GM18519 (cell line): ENCODE measurements around the gene SH2D3A.
"Not testable (repeated sequence)": the region's sequence is repeated elsewhere in the genome, so short reads cannot be mapped to it uniquely, and the experiment has no call there.

Experiments
- ATAC-seq: cut with Tn5 transposase; IDR thresholded peaks from one replicate; pipeline ENCODE4 v1.9.1; 2021; ENCODE audit warnings: mild to moderate bottlenecking, moderate library complexity; ENCODE audit not compliant: unreplicated experiment, low FRiP score

The SH2D3A gene

GRCh38 chr19:6762253-6762797 lies 4.9 kb downstream of the SH2D3A start:
- ATAC-seq, result not testable (repeated sequence)

- ATAC-seq, result no peak
These were observed 6.1 kb downstream of the SH2D3A start for GRCh38 chr19:6761053-6761676.

- ATAC-seq, result no peak
These were observed 6.6 kb downstream of the SH2D3A start for GRCh38 chr19:6760606-6761005.

DNA sequence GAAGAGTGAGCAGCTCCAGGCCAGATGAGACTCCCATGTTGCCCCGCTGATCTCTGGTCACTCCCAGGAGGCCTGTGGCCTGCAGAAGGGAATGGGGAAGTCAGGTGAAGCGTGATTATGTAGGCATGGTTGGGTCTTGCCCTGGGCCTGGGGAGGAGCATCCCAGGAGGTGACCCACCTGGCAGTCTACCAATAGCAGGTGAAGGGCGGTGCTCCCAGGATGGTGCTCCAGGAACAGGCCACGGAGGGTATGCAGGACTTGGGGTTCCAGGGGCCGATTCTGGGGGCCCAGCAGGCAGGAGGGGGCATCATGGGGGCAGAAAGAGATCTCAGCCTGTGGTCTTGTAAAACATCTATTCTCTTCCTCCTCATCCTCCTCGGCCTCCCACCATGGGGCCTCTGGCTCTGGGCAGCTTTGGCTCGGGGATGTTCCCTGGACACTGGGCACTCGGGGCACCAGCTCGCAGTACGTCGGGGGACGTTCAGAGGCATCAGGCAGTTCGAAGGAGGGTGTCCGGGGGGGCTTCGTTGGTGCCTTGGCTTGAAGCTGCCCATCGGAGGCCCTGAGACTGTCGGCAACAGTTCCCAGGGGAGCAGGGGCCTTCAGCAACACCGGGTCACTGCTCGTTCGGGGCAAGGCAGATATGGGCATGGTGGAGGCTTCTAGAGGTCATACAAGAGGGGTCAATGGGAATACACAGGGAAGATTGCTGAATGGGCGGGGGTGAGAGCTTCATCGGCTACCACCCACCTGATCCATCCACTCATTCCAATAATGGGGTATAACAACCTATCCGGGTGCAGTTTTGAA lies 12.4 kb downstream of the SH2D3A start:
- no peak for ATAC-seq

DNA sequence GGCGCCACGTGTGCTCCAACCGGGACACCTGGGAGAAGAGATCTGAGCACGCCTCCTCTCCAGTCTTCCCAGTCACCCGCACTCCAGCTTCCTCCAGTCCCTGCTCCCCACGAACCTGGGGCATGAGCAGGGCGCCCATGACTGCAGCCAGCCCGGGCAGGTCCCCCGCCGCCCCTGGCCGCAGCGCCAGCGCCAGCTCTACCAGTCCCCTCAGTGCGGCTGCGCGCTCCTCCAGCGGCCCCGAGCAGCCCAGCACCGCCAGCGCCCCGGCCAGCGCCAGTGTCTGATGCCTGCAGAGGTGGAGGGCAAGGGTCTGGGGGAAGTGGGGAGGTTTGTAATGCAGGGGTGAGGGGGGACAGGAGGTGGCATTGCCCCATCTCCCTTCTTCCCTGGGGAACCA lies 13.1 kb downstream of the SH2D3A start:
- no peak for ATAC-seq

DNA sequence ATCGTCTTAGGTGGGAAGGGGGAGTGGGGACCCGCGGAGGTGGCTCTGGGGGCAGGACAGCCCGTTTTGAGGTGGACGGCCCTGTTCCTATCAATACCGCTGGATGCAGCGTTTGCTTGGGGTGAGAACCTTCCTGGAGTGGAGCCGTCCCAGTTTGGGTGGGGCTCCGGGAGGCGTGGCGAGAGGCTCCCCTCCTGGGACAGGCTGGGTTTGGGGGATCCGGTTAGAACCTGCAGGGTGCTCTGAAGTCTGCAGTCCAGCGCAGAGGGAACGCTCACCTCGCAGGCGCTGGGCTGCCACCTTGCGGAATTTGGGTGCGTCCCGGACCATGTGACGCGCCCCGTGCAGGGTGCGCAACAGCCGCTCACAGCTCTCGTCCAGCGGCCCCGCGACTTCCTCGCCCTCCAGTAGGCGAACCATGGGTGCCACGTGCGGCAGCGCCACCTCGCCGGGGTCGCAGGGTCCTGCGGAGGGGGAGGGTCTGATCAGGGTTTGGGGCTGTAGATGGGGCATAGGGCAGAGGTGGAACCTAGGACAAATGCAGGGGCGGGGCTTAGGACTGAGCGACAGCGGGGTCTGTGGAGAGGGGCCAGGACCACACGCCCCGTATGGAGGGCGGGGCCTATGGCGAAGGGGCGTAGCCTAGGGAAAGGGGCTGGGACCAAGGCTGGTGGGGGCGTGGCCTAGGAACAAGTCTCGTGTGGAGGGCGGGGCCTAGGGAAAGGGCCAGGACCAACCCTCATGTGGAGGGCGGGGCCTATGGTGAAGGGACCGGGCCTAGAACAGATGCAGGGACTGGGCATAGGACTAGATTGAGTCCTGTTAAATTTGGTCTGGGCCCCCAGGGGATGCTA lies 13.8 kb downstream of the SH2D3A start:
- no peak for ATAC-seq

DNA sequence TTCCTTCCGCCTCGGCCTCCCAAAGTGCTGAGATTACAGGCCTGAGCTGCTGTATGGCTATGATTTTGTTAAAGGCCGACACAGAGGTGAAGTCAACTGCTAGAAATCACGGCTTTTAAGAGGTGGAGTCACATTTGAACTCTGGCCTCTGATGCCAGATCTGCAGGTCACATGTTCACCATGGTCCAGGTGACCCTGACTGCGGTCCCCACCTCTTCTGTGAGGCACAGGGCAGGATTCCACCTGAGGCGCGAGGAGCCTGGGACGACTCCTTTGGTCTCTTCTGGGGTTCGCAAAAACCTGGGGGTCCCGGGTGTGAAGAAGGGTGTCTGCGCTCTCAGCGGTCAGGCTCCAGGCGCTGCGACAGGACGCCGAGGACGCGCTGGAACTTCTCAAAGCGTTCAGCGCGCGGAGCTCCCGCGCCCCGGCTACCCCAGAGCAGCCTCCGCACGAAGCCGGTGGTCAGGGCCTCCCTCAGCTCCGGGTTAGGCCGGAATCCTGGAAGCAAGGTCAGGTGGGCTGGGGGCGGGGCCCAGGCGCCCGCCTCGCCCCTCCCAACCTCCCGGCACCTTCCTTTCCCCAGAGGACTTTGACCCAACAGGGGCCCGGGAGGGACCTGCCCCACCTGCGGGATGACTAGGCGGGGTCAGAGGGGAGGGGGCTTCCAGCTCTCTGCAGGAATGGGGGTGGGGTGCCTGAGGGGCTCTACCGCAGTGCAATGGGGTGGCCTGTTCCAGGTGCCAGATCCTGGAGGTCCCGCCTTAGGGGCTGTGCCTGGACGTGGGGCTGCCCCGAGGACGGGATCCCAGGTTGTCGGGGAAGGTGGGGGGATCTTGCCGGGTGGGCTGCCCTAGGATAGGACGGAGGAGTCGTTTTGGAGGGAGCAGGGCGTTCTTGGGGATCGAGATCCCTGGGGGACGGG lies 14.7 kb downstream of the SH2D3A start:
- no peak for ATAC-seq

DNA sequence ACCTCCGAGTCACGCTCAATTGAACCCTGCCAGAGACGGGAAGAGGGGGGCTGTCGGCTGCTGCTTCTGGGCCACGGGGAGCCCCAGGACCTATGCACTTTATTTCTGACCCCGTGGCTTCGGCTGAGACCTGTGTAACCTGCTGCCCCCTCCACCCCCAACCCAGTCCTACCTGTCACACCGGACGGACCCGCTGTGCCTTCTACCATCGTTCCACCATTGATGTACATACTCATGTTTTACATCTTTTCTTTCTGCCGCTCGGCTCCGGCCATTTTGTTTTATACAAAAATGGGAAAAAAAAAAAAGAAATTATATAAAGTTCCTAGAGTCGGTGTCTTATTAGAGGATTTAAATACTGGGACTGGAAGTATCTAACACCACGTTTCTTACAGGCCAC lies 16.0 kb downstream of the SH2D3A start:
- ATAC-seq, result no peak

DNA sequence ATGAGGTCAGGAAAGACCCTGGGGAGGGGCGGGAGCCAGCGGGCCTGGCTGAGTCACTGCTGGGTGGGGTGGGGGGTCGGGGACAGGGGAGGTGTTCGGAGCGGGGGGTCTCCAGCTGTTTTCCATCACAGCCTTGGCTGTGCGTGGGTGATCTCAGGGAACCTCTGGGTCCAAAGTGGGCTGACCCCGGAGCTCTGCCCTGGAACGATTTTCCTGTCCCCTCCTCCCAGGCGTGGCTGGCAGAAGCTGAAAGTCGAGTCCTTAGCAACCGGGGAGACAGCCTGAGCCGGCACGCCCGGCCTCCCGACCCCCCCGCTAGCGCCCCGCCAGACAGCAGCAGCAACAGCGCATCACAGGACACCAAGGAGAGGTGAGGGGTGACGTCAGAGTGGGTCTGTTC lies 17.2 kb downstream of the SH2D3A start:
- ATAC-seq, result no peak

DNA sequence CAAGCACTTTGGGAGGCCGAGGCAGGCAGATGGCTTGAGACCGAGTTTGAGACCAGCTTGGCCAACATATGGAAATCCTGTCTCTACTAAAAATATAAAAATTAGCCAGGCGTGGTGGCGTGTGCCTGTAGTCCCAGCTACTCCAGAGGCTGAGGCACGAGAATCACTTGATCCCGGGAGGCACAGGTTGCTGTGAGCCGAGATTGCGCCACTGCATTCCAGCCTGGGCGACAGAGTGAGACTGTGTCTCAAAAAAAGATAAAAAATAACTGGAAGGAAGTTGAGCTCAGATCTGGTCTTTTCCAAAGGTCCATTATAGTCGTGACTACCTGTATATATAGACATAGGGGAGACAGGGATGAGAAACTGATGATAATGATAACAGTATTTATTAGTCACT lies 18.7 kb downstream of the SH2D3A start:
- not testable (repeated sequence) for ATAC-seq

DNA sequence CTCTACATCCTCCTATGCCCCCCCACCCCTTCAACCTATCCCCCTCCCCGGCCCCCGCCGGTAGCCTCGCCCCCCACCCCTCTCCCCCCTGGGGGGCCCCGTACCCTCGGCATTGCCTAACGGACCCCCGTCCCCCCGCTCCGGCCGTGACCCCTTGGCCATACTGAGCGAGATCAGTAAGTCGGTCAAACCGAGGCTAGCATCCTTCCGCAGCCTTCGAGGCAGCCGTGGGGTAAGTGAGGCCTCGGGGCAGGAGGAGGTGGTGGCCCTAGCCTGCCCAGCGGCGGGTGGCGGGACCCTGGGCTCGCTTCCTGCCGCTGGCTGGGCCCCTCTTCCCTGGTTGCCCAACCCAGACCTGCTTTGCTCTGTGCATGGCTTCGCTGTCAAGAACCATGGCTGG lies 21.3 kb downstream of the SH2D3A start:
- no peak for ATAC-seq

DNA sequence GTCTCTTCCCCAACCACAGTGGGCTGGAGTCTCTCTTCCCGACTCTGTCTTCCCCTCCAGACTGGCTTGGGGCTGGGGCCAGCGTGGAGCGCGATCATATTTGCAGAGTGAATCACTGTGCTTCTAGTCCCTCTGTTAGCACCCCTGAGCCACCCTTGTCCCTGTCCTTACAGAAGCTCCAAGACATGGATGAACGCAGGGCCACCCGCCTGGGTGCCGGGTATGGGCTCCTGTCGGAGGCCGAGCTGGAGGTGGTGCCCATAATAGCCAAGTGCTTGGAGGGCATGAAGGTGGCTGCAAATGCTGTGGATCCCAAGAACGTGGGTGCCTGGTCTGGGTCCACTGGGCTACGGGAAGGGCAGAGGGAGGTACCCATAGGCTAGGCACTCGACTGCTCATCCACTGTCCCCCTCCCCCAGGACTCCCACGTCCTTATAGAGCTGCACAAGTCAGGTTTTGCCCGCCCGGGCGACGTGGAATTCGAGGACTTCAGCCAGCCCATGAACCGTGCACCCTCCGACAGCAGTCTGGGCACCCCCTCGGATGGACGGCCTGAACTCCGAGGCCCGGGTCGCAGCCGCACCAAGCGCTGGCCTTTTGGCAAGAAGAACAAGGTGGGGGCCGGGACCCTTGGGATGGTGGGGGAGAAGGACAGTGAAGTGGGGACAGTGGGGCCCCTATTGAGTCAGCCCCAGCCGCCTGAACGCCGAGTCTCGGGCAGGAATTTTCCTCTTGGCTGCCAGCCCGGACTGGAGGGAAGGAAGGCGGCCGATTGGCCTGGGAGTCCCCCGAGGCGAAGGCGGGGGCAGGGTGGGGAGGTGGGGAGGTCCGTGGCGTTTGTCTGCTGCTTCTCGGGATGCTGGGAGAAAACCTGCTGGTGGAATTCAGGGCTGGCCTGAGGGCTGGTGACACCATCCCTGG lies 22.6 kb downstream of the SH2D3A start:
- ATAC-seq, result no peak

DNA sequence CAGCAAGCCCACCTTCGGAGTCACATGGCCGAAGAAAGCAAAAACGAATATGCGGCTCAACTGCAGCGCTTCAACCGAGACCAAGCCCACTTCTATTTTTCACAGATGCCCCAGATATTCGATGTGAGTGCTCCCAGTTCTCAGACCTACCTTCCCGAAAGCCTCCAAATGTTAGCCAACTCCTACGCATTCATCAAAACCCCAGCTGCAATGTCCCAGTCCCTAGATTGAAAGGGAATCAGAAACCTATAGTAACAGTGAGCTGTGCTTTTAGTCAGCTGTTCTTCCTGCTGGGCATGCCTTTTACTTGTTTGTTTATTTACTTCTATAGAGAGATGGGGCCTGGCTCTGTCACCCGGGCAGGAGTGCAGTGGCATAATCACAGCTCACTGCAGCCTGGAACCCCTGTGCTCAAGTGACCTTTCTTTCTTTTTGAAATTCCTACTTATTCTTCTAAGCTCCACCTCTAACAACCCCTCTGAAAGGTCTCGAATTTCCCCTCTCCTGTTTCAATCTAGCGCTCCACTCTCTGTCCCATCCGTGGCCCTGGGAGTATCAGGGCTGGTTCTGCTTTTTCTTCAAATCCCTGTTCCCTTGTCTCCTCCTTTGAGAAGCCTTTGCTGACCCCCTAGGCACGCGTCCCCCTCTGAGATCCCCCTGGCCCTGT lies 23.4 kb downstream of the SH2D3A start:
- ATAC-seq, result no peak

DNA sequence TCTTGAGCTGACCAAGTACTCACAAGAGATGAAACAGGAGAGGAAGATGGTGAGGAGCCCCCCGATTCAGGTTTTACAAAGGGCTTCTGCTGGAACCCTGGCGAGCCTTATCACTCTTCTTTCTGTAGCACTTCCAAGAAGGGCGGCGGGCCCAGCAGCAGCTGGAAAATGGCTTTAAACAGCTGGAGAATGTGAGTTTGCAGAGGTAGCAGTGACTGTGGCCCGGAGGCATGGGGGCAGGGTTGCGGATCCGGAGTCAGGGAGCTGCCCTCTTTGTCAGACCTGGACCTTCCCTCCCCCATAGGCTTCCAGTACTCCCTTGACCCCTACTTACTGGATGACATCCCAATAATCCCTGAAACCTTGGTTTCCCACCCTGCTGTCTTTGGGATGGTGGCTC lies 24.2 kb downstream of the SH2D3A start:
- ATAC-seq, result no peak

- no peak for ATAC-seq
These were observed 26.5 kb downstream of the SH2D3A start for GRCh38 chr19:6740589-6741343.

DNA sequence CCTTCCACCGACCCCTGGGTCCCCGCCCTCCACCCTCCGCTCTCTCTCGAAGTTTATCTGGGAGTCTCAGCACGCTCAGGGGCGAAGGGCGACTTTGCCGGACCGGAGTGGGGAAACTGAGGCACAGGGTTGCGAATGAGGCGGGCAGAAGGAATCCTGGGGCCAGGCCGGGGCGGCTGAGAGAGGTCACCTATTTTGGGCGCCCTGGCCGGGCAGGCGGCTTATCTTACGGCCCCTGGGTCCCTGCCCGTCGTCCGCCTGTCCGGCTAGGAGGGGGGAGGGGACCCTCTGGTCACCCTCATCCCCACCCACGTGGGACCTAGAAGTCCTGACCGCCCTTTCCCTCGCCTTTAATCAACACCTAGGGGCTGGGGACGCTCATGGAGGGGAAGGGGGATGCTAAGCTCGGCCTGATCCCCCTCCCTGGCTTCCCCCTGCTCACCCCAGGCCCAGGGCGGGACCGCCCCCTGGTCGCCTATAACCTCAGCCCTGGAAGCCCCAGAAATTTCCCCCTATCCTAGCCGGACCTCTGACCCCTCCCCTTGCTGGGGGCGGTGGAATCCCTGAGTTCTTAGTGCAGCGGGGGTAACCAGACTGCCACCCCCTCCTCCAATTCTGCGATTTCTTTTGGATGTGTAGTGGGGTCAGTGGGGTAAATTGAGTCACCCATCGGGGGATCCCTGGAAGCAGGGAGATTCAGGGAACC lies 27.2 kb downstream of the SH2D3A start:
- no peak for ATAC-seq

DNA sequence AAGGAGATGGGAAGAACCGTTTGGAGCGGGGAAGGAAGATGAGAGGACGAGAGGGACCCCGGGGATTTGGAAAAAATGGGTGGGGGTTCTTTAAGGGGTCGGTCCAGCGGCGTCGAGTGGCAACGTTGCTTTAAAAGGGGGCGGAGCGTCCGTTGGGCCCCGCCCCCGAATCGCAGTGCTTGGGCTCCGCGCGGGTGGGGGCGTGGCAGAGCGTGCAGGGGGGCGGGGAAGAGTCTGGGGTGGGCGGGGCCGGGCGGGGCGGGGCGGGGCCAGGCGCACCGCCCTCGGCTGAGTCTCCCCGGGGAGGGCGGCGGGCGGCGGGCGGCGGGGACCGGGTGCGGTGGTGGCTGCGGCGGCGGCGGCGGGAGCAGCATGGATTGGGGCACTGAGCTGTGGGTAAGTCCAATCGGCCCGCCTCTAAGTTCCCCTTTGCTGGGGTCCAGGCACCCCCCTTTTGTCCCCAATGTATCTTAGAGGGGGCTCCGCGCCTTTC lies 27.8 kb downstream of the SH2D3A start, which contains the start of gene TRIP10:
Gene TRIP10, plus strand, starts transcription at position 291 of the 493 bp plus-strand sequence. Its CDS starts 82 bp downstream, at position 373.
- no peak for ATAC-seq
